Skeletal muscle cell (primary cell): Measurements from ENCODE around the gene PTPN13.

Experiments used
- DNase-seq: peaks from one replicate; pipeline ENCODE4 v3.0.0-alpha.2; 2010; ENCODE audit warnings: low read depth
- H3K4me3 ChIP-seq: 2 replicates; pipeline ENCODE4 v1.5.1; 2011; ENCODE audit warnings: low read depth, mild to moderate bottlenecking, control low read depth, low read length, moderate library complexity

PTPN13 gene

DNA sequence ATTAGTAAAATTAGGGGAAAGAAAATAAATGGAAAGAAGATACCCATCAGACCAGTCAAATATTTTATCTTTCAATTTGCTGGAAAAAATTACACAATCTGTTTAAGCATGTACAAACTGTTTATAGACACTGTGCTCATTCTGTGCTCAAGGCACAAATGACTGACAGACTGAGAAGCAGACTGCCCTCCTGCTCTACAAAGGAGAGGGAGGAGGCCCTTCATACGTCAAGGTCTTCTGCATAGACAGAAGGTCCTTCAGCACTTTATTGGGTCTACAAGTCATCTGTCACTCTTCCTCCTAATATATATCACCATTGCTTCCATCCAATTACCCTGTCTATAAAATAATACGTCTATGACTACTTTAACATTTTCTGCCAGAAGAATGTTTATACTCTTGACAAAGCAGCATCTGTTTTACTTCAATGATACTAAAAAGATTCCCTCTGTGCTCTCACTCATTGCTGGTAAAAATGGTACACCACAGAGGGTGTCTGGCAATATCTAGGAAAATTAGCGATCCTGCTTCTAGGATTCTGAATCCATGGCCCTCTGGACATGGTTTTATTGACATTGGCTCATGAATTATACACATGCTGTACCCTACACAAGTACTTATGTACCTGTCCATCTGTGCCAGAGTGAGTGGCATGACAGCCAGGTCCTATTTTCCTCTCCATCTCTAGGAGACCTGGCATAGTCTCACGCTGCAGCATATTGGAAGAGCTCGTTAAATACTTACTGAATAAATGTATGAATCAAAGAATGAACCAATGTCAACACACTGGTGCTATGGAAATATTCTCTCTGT, 243.8 kb downstream of the PTPN13 start:
- H3K4me3 ChIP-seq = no peak overlapping the region
- DNase-seq = no peak

DNA sequence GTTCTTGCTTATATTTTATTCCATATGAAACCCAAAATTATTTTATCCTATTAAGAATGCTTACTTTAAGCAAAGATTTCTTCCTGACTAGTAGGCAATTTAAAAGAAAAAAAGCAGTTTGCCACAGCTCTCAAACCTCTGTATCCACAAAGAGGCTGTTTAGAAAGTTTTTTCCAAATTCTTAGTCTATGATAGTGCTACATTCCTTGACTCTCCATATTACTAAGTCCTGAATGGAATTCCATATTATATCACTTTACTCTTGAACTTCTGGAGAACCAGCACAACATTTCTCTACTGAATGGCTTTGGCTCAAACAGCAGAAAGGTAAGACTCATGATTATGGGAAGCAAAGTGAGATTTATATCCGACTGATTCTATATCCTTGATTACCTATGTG, 246.7 kb downstream of the PTPN13 start:
- DNase-seq = no peak
- H3K4me3 ChIP-seq = no peak overlapping the region

DNA sequence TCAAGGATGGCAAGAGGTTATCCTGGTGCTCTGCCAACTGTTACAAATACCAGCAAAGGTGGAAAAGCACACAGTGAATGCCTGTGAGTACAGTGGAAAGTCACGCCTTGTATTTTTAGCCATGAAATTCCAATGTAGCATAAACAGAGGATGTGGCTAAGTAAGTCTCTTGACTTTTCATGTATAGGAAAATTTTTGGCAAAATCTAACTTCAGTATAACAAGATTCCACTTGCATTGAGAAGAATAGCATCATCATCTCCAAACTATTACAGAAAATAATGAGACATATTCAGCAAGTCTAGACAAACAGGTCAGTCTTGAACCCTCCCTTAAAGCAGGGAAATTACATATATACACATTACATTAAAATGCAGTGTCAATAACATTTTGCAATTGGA, 247.2 kb downstream of the PTPN13 start:
- no peak for DNase-seq
- H3K4me3 ChIP-seq = no peak overlapping the region

DNA sequence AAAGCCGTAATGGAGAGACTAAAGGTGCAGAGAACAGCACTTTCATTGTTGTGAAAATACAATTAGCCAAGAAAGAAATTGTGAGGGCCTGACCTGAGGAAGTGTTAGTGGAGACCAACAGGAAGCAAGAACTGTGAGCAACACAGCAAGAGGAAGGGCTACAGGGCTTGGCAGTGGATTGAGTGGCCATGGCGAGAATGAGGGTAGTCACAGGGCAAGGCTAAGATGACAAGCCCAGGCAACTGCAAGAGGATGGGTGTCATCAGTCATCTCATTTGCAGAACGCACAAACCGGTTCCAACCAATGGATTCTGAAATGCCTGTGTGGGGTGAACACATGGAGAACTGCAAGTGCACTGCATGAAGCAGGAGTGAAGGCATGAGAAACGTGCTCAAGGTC, 251.5 kb downstream of the PTPN13 start:
- H3K4me3 ChIP-seq = no peak overlapping the region
- DNase-seq = no peak

DNA sequence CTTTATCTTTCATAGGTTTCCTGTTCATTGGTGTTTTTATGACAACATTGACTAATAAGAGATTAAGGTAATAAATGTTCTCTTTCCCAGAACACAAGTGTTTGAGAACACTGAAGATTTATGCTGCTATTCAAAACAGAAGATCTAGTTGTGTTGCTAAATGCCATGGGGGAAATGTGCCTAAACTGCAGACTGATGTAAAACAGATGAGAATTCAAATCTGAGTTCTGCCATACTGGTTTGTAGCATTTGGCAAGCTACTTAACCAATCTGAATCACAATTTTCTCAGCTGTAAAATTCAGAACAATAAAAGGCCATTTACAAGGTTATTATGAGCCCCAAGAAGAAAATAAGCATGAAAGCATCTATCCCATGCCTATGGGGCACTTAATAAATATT, 252.8 kb downstream of the PTPN13 start:
- no peak overlapping the region for H3K4me3 ChIP-seq
- no peak for DNase-seq

DNA sequence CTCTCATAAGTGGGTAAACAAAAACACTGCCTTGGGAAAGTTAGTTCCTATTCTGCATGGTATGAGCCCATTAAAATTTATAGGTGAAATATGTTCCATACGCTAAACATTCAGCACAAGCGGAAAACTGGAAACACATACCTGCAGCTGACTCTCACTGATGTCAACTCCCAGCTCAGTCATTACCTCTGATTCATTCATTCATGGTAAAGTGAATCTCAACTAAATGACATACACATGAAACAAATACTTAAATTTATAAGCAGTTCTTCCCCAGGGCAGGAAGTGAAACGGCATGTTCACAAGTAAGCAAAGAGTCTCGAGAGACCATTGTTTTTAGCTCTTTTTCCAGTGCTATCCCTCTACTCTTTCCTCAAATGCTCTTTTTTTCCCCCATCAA, 253.5 kb downstream of the PTPN13 start:
- no peak for DNase-seq
- no peak overlapping the region for H3K4me3 ChIP-seq

DNA sequence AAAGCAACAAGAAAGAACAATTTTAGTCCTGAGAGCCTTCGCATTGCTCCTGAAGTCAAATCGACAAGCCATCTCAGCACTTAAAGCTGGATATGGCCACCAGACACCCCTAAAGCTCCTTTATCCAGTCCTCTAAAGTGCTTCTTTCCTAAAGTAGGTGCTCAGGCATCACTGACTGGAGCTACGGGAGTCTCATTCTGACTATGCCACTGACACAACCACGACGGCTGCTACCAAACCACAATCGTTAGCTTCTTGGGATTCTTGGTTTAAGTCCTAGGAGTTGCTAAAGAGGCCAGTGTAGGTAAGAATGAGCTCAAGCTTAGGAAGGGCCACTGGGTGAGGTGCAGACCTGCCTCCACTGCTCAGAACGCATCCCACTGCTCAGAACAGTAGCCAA, 254.0 kb downstream of the PTPN13 start:
- H3K4me3 ChIP-seq = no peak overlapping the region

DNA sequence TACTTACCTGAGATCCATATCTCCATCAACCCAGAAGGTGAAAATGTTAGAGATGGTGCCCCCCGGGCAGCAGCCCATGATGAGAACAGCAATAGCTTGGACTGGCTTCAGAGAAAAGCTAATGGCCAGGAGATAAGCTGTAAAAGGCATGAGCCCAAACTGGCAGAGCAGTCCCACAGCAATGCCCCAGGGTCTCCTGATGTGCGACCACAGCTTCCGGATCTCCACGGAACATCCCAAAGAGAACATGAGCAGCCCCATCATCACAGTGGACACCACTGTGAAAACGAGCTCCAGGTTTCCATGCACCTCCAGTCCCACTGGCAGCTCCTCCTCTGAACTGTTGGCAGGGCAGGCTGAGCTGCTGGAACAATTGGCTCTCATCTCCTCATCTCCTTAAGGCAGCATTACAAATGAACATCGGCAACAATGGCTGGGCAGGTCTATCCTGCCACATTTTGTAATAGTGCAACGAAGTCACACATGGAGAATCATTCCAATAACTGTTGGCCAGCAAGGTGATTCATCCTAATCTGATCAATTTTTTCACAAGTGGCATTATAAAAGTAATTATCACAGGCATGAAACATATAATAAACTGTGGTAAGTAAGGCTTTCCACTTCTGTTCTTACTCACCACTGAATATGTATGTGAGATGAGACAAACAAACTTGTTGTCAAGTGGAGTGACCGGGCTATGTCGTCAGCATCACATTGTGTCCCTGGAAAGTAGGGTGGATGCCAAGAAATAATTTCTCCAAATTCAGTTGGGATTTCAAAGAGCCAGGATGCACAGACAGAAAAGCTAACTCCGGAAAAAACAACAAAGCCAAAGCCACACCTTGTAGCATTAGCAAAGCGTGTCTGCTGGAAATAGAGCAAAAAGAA, 254.9 kb downstream of the PTPN13 start, which contains the start of gene SLC10A6:
SLC10A6 (minus strand) TSS at position 653 of the 888 bp plus-strand sequence; CDS start at position 384, 269 bp downstream.
- no peak within 1 kb of the TSS for H3K4me3 ChIP-seq

More for the DNA sequence above, 254.0 kb downstream of the PTPN13 start:
- no peak for DNase-seq

DNA sequence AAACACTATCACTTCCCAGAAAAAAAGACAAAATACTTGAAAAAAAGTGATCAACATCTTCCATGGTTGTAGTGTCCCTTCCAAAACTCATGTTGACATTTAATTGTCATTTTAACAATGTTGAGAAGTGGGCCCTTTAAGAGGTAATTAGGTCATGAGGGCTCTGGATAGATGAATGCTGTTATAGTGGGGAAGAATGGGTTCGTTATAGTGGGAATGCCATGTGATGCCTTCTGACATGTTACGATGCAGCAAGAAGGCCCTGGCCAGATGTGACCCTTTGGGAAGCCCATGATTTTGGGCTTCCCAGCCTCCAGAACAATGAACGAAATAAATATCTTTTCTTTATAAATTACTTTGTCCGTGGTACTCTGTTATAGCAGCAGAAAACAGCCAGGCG, 259.1 kb downstream of the PTPN13 start:
- H3K4me3 ChIP-seq = no peak overlapping the region
- no peak for DNase-seq

More for the DNA sequence above, 254.9 kb downstream of the PTPN13 start, which contains the start of gene SLC10A6:
- DNase-seq = no peak

DNA sequence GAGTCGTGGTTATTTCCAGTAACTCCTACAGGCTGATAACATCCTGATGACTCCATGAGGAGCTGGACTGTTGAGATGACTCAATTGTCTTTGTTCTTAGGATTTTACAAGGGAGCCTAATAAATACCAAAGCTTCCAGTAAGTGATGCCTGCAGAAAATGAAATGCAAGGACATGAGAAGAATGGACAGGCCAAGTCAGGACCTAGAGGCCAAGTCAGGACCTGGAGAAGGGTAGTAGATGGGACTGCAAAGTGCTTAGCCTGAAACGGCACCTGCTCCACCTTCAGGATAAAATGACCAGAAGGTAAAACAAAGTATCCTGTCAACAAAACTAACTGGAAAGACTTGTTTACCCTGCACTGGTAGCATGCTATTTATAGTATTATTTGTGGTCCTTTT, 261.5 kb downstream of the PTPN13 start:
- no peak overlapping the region for H3K4me3 ChIP-seq
- DNase-seq = no peak

DNA sequence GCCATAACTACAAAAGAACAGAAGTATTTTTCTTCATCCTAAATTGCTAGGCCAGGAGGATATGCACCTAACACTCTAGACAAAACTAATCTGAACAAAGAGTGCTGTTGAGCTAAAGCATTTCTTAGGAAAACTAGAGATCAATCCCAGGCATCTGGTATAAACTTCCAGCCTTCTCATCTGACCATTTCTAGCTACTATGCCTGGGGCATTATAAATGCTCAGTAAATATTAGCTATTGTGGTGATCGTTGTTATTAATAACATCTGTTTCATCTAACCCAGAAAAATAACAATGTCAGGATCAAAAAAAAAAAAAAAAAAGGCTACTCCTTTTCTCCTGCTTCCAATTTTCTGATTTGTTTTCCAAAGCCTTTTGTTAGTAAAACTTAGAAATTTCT, 262.8 kb downstream of the PTPN13 start:
- DNase-seq = no peak
- no peak overlapping the region for H3K4me3 ChIP-seq

DNA sequence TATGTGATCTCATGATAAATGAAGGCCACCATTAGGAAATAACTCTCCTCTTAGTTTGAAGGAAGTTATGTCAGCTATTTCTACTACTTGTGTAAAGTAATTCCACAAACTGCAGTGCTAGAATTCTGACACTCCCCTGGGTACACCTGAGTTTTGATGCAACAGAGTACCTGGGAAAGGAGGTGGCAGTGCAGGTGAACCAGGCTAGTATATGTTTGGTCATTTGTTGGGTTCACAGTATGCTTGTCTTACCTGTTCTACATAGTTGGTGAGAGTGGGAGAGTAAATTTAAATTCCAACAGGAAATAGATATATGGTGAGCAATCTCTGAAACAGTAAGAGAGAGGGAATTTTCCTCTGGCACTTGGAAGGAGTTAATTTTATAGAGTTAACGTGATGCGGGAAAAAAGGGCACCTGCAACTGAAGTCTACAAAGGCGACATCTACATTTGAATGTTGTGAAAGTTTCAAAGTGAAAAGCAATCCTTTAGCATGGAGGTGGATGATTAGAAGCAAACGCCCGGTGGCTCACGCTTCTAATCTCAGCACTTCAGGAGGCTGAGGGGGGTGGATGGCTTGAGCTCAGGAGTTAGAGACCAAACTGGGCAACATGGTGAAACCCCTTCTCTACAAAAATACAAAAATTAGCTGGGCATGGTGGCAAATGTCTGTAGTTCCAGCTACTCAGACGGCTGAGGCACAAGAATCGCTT, 263.4 kb downstream of the PTPN13 start:
- DNase-seq = no peak
- no peak overlapping the region for H3K4me3 ChIP-seq
